A549 (cell line): Measurements from ENCODE around the gene SERPINB2.

Source experiments
- CHD2 ChIP-seq: fragments of 150-350 bp; IDR thresholded peaks from 2 replicates; pipeline ENCODE4 v1.6.1; 2014; ENCODE audit warnings: low read length; ENCODE audit not compliant: partially characterized antibody
- TF ChIP-seq, protein P1 (sequence below): fragments of >200 bp; sonication (Bioruptor Twin); formaldehyde crosslinking; IDR thresholded peaks from 3 replicates; pipeline ENCODE4 v1.5.1; 2016

DNA sequence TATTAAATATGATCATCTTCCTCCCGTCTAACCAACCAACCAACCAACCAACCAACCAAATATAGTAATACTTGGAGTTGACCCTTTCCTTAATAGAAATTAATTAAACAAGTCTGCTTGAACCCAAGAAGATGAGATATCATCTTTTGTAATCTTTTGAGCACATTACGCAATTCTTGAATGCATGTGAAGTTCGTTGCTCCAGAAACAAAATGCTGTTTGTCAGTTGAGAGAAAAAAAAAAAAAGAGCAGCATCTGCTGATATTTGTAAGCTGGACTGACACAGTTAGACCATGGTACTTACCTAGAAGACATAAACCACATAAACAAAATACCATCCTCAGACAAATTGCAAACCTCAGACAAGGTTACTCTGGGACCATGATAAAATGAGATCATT, 9.2 kb upstream of the SERPINB2 start:
- TF ChIP-seq, protein P1, sequence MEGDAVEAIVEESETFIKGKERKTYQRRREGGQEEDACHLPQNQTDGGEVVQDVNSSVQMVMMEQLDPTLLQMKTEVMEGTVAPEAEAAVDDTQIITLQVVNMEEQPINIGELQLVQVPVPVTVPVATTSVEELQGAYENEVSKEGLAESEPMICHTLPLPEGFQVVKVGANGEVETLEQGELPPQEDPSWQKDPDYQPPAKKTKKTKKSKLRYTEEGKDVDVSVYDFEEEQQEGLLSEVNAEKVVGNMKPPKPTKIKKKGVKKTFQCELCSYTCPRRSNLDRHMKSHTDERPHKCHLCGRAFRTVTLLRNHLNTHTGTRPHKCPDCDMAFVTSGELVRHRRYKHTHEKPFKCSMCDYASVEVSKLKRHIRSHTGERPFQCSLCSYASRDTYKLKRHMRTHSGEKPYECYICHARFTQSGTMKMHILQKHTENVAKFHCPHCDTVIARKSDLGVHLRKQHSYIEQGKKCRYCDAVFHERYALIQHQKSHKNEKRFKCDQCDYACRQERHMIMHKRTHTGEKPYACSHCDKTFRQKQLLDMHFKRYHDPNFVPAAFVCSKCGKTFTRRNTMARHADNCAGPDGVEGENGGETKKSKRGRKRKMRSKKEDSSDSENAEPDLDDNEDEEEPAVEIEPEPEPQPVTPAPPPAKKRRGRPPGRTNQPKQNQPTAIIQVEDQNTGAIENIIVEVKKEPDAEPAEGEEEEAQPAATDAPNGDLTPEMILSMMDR = no peak
- TF ChIP-seq CHD2 = no peak
